WTC11 (cell line): Measurements from ENCODE around the gene NOL9. TPM values are rescaled to one million over a fixed set of nuclear protein-coding genes. Genes with fewer than 3 reads are reported as not detected.

Source experiments
- ATAC-seq: fragments of 200-7000 bp; cut with Tn5 transposase; 2 replicates; pipeline ENCODE4 v1.10.0; 2021; ENCODE audit warnings: mild to moderate bottlenecking, moderate library complexity
- CTCF ChIA-PET: fragments of 300-600 bp; sonication (Branson Sonifier 250); formaldehyde crosslinking; loops from one replicate; lab custom pipeline; 2021; ENCODE audit warnings: antibody characterized with exemption; lab: Charles Lee
- POLR2A ChIA-PET: fragments of 350-600 bp; sonication (Branson Sonifier 250); formaldehyde crosslinking; loops from one replicate; lab custom pipeline; 2021; ENCODE audit warnings: antibody characterized with exemption; lab: Charles Lee
- DNase-seq: peaks from one replicate; pipeline ENCODE4 v3.0.0; 2021; ENCODE audit warnings: low spot score
- H3K27ac Mint-ChIP-seq: 2 replicates; pipeline ENCODE4 v1.8.0; 2021; ENCODE audit warnings: mixed read lengths
- H3K27me3 Mint-ChIP-seq: 2 replicates; pipeline ENCODE4 v1.8.0; 2021; ENCODE audit warnings: low read depth, mild to moderate bottlenecking, moderate library complexity, mixed read lengths
- H3K36me3 Mint-ChIP-seq: 2 replicates; pipeline ENCODE4 v1.8.0; 2021; ENCODE audit warnings: mixed read lengths
- H3K4me1 Mint-ChIP-seq: 2 replicates; pipeline ENCODE4 v1.8.0; 2022; ENCODE audit warnings: mixed read lengths
- H3K4me3 Mint-ChIP-seq: 2 replicates; pipeline ENCODE4 v1.8.0; 2021; ENCODE audit warnings: mild to moderate bottlenecking, moderate library complexity, mixed read lengths
- H3K9me3 Mint-ChIP-seq: 2 replicates; pipeline ENCODE4 v1.8.0; 2021; ENCODE audit warnings: mixed read lengths
- ATF1 ChIP-seq: sonication (generic); formaldehyde crosslinking; IDR thresholded peaks from 2 replicates; pipeline ENCODE4 v1.8.1; 2023; ENCODE audit warnings: mild to moderate bottlenecking, moderate library complexity, missing genetic modification reagents
- CDX4 ChIP-seq: fragments of 250-450 bp; sonication (Bioruptor Pico); IDR thresholded peaks from 2 replicates; pipeline ENCODE4 v1.9.0; 2021; ENCODE audit warnings: moderate library complexity, mild to moderate bottlenecking, inconsistent platforms, borderline replicate concordance
- CREB1 ChIP-seq: sonication (generic); formaldehyde crosslinking; IDR thresholded peaks from 2 replicates; pipeline ENCODE4 v1.8.0; 2023; ENCODE audit warnings: mild to moderate bottlenecking, missing genetic modification reagents
- E2F4 ChIP-seq: sonication (generic); formaldehyde crosslinking; IDR thresholded peaks from 2 replicates; pipeline ENCODE4 v1.8.1; 2022; ENCODE audit warnings: low read depth, mild to moderate bottlenecking, moderate library complexity, missing genetic modification reagents, borderline replicate concordance
- E2F5 ChIP-seq: sonication (generic); formaldehyde crosslinking; IDR thresholded peaks from 2 replicates; pipeline ENCODE4 v1.8.1; 2022; ENCODE audit warnings: mild to moderate bottlenecking, moderate library complexity, missing genetic modification reagents
- ELF4 ChIP-seq: sonication (generic); formaldehyde crosslinking; IDR thresholded peaks from 2 replicates; pipeline ENCODE4 v1.8.1; 2022; ENCODE audit warnings: low read depth, mild to moderate bottlenecking, moderate library complexity, missing genetic modification reagents
- FOXJ3 ChIP-seq: sonication (generic); formaldehyde crosslinking; IDR thresholded peaks from 2 replicates; pipeline ENCODE4 v1.9.0; 2021; ENCODE audit warnings: missing genetic modification reagents, mild to moderate bottlenecking, borderline replicate concordance
- FOXK1 ChIP-seq: sonication (generic); formaldehyde crosslinking; IDR thresholded peaks from 2 replicates; pipeline ENCODE4 v1.8.0; 2022; ENCODE audit warnings: mild to moderate bottlenecking, moderate library complexity, missing genetic modification reagents
- GABPB1 ChIP-seq: sonication (generic); formaldehyde crosslinking; IDR thresholded peaks from 2 replicates; pipeline ENCODE4 v1.8.1; 2023; ENCODE audit warnings: mild to moderate bottlenecking, missing genetic modification reagents
- GRHL2 ChIP-seq: fragments of 250-450 bp; sonication (Bioruptor Pico); IDR thresholded peaks from 2 replicates; pipeline ENCODE4 v1.8.0; 2022; ENCODE audit warnings: mild to moderate bottlenecking, moderate library complexity; ENCODE audit not compliant: insufficient replicate concordance, severe bottlenecking
- IRF2 ChIP-seq: sonication (generic); formaldehyde crosslinking; IDR thresholded peaks from 2 replicates; pipeline ENCODE4 v1.8.0; 2022; ENCODE audit warnings: low read depth, missing genetic modification reagents, borderline replicate concordance
- MLX ChIP-seq: sonication (generic); formaldehyde crosslinking; IDR thresholded peaks from 2 replicates; pipeline ENCODE4 v1.8.1; 2023; ENCODE audit warnings: mild to moderate bottlenecking, missing genetic modification reagents, moderate library complexity
- NR1H2 ChIP-seq: sonication (generic); formaldehyde crosslinking; IDR thresholded peaks from 2 replicates; pipeline ENCODE4 v1.9.0; 2021; ENCODE audit warnings: mild to moderate bottlenecking, moderate library complexity, missing genetic modification reagents
- PRDM15 ChIP-seq: sonication (generic); formaldehyde crosslinking; IDR thresholded peaks from 2 replicates; pipeline ENCODE4 v1.8.0; 2022; ENCODE audit warnings: missing genetic modification reagents
- PREB ChIP-seq: sonication (generic); formaldehyde crosslinking; IDR thresholded peaks from 2 replicates; pipeline ENCODE4 v1.8.1; 2022; ENCODE audit warnings: mild to moderate bottlenecking, missing genetic modification reagents, moderate library complexity, borderline replicate concordance
- SMAD3 ChIP-seq: sonication (generic); formaldehyde crosslinking; IDR thresholded peaks from 2 replicates; pipeline ENCODE4 v1.8.0; 2022; ENCODE audit warnings: missing genetic modification reagents, mild to moderate bottlenecking, borderline replicate concordance
- TEAD1 ChIP-seq: sonication (generic); formaldehyde crosslinking; IDR thresholded peaks from 2 replicates; pipeline ENCODE4 v1.8.0; 2022; ENCODE audit warnings: mild to moderate bottlenecking, missing genetic modification reagents
- TP53 ChIP-seq: sonication (generic); formaldehyde crosslinking; IDR thresholded peaks from 2 replicates; pipeline ENCODE4 v1.8.1; 2023; ENCODE audit warnings: mild to moderate bottlenecking, missing genetic modification reagents
- USF1 ChIP-seq: sonication (generic); formaldehyde crosslinking; IDR thresholded peaks from 2 replicates; pipeline ENCODE4 v1.8.0; 2022; ENCODE audit warnings: mild to moderate bottlenecking, missing genetic modification reagents
- ZBTB43 ChIP-seq: sonication (generic); formaldehyde crosslinking; IDR thresholded peaks from 2 replicates; pipeline ENCODE4 v1.8.1; 2023; ENCODE audit warnings: mild to moderate bottlenecking, missing genetic modification reagents
- ZNF138 ChIP-seq: sonication (generic); formaldehyde crosslinking; conservative IDR thresholded peaks from 2 replicates; pipeline ENCODE4 v1.8.1; 2022; ENCODE audit warnings: mild to moderate bottlenecking, moderate library complexity, missing genetic modification reagents
- ZNF219 ChIP-seq: sonication (generic); formaldehyde crosslinking; IDR thresholded peaks from 2 replicates; pipeline ENCODE4 v1.8.0; 2023; ENCODE audit warnings: missing genetic modification reagents, mild to moderate bottlenecking, borderline replicate concordance
- ZNF671 ChIP-seq: fragments of 250-450 bp; sonication (Bioruptor Pico); IDR thresholded peaks from 2 replicates; pipeline ENCODE4 v1.8.0; 2021; ENCODE audit warnings: mild to moderate bottlenecking
- total RNA-seq: library from RNA; stranded (reverse); gene quantifications from 3 replicates; pipeline ENCODE4 v1.2.3, GENCODE V29; 2021

NOL9 gene
- total RNA-seq, 1 experiment from 2014 or later = 37.4 TPM

GRCh38 chr1:6601923-6602668 is 47.8 kb upstream of the NOL9 start (continued):
- TF ChIP-seq E2F4 (CRISPR knock-in tag) (peak; percentile 70), TP53 (CRISPR knock-in tag) (no peak), ZNF671 (CRISPR knock-in tag) (no peak), GABPB1 (CRISPR knock-in tag) (no peak), ZBTB43 (CRISPR knock-in tag) (no peak), PRDM15 (CRISPR knock-in tag) (no peak), E2F5 (CRISPR knock-in tag) (no peak), ZNF138 (CRISPR knock-in tag) (no peak), GRHL2 (CRISPR knock-in tag) (no peak), ZNF219 (CRISPR knock-in tag) (no peak), CREB1 (CRISPR knock-in tag) (peak; percentile 10; the same call in 1 of the 2 replicates), FOXJ3 (no peak), NR1H2 (CRISPR knock-in tag) (no peak)

- H3K4me1 Mint-ChIP-seq = peaks cover 23% of the 10 kb centered on the region
- CTCF ChIA-PET = interaction anchor here (0.6 to 1.9 kb wide), 14 partner anchors 9 to 160 kb away, joined by 3 to 8 read pairs (median 4); partner anchors contain the start of genes NOL9, TAS1R1, THAP3 and ZBTB48
- ATAC-seq = peak; percentile 4; the same call in 1 of the 2 replicates
- no peaks in the 10 kb centered on the region; the same call in 1 of the 2 replicates for H3K27me3 Mint-ChIP-seq
- H3K4me3 Mint-ChIP-seq = peak overlapping the region; percentile 80
- no peaks in the 10 kb centered on the region for H3K9me3 Mint-ChIP-seq
- peak; percentile 41 for DNase-seq
- peaks cover 6% of the 10 kb centered on the region for H3K36me3 Mint-ChIP-seq
- H3K27ac Mint-ChIP-seq = peak overlapping the region; percentile 85; the same call in 1 of the 2 replicates
- POLR2A ChIA-PET = interaction anchor here (0.9 to 1.4 kb wide), 5 partner anchors 13 to 33 kb away, joined by 3 to 6 read pairs (median 4); partner anchors contain the start of genes PHF13 and THAP3
- TF ChIP-seq IRF2 (no peak), FOXJ3 (no peak), USF1 (CRISPR knock-in tag) (peak; percentile 64; the same call in 1 of the 2 replicates), ATF1 (no peak), TEAD1 (CRISPR knock-in tag) (no peak), ELF4 (CRISPR knock-in tag) (no peak), MLX (CRISPR knock-in tag) (0 out of 2 replicates have a peak, but pooled peaks have one; percentile 68), CDX4 (CRISPR knock-in tag) (no peak), PREB (CRISPR knock-in tag) (no peak), FOXK1 (peak; percentile 90), SMAD3 (CRISPR knock-in tag) (no peak)
Measured at GRCh38 chr1:6601049-6601922, 47.0 kb upstream of the NOL9 start.
